PC-3 (cell line): ENCODE results near the gene PRIM2. TPM values are rescaled to one million over a fixed set of nuclear protein-coding genes. Genes with fewer than 3 reads are reported as not detected.
"Not testable (repeated sequence)": the region's sequence is repeated elsewhere in the genome, so short reads cannot be mapped to it uniquely, and the experiment has no call there.

Source experiments
- ATAC-seq: fragments of 200-7000 bp; cut with Tn5 transposase; 2 replicates; pipeline ENCODE4 v1.9.1; 2020; ENCODE audit warnings: mild to moderate bottlenecking, moderate library complexity
- BruUV-seq: library from RNA; stranded (reverse); fragments of 400-500 nt; replicated peaks from 2 replicates; lab custom pipeline; 2021; lab: Mats Ljungman, UMichigan
- CTCF ChIA-PET: fragments of 300-600 bp; sonication (Branson Sonifier 250); formaldehyde crosslinking; loops from one replicate; lab custom pipeline; 2022; ENCODE audit warnings: antibody characterized with exemption; lab: Charles Lee
- POLR2A ChIA-PET: fragments of 300-600 bp; sonication (Branson Sonifier 250); formaldehyde crosslinking; loops from one replicate; lab custom pipeline; 2022; ENCODE audit warnings: antibody characterized with exemption; ENCODE audit not compliant: unreplicated experiment; lab: Charles Lee
- DNase-seq: peaks from one replicate; pipeline ENCODE4 v3.0.0-alpha.2; 2015
- H2AFZ ChIP-seq: fragments of 300-600 bp; sonication (generic); 2 replicates; pipeline ENCODE4 v1.6.0; 2016; ENCODE audit warnings: antibody characterized with exemption, low read length
- H3F3A ChIP-seq: fragments of 300-600 bp; sonication (generic); one replicate; pipeline ENCODE4 v1.6.0; 2017; ENCODE audit warnings: antibody characterized with exemption, low read length, control low read depth, mild to moderate bottlenecking; ENCODE audit not compliant: unreplicated experiment
- H3K27ac ChIP-seq: fragments of 300-600 bp; sonication (generic); 2 replicates; pipeline ENCODE4 v1.5.1; 2016; ENCODE audit warnings: mild to moderate bottlenecking, low read length
- H3K27me3 ChIP-seq: fragments of 300-600 bp; sonication (generic); 2 replicates; pipeline ENCODE4 v1.6.1; 2016; ENCODE audit warnings: low read length, mixed read lengths
- H3K36me3 ChIP-seq: fragments of 300-600 bp; sonication (generic); 2 replicates; pipeline ENCODE4 v1.6.1; 2016; ENCODE audit warnings: low read depth, mixed run types, low read length, mixed read lengths
- H3K4me1 ChIP-seq: fragments of 300-600 bp; sonication (generic); 2 replicates; pipeline ENCODE4 v1.5.1; 2016; ENCODE audit warnings: low read length; ENCODE audit not compliant: insufficient read depth
- H3K4me2 ChIP-seq: fragments of 300-600 bp; sonication (generic); 2 replicates; pipeline ENCODE4 v1.6.0; 2016; ENCODE audit warnings: low read length
- H3K4me3 ChIP-seq: fragments of 300-600 bp; sonication (generic); 2 replicates; pipeline ENCODE4 v1.5.1; 2016; ENCODE audit warnings: mild to moderate bottlenecking, low read length, mixed read lengths
- H3K79me2 ChIP-seq: fragments of 300-600 bp; sonication (generic); 2 replicates; pipeline ENCODE4 v1.6.1; 2017; ENCODE audit warnings: low read length, mixed read lengths
- H3K9ac ChIP-seq: fragments of 300-600 bp; sonication (generic); 2 replicates; pipeline ENCODE4 v1.6.0; 2016; ENCODE audit warnings: mild to moderate bottlenecking, low read length
- H3K9me2 ChIP-seq: fragments of 300-600 bp; sonication (generic); replicated peaks from 2 replicates; pipeline ENCODE4 v1.6.1; 2016; ENCODE audit warnings: mixed run types, low read length, mixed read lengths
- H3K9me3 ChIP-seq: fragments of 300-600 bp; sonication (generic); 2 replicates; pipeline ENCODE4 v1.6.1; 2016; ENCODE audit warnings: low read length, mixed read lengths
- H4K20me1 ChIP-seq: fragments of 300-600 bp; sonication (generic); 2 replicates; pipeline ENCODE4 v1.6.1; 2016; ENCODE audit warnings: low read length, mixed read lengths
- EZH2 ChIP-seq: fragments of 300-600 bp; sonication (generic); IDR thresholded peaks from one replicate; pipeline ENCODE4 v1.6.1; 2017; ENCODE audit warnings: antibody characterized with exemption, mild to moderate bottlenecking, low read length; ENCODE audit not compliant: unreplicated experiment
- EZH2phosphoT487 ChIP-seq: fragments of 300-600 bp; sonication (generic); IDR thresholded peaks from 2 replicates; pipeline ENCODE4 v1.6.1; 2018; ENCODE audit warnings: mild to moderate bottlenecking, antibody characterized with exemption, low read length, borderline replicate concordance
- intact Hi-C: fragments of 100-400 bp; cut with micrococcal nuclease; formaldehyde crosslinking; loops from 2 replicates; pipeline ENCODE4 v1.9.0; 2023
- total RNA-seq: library from RNA; depleted of rRNA; stranded (reverse); fragments of >200 nt; gene quantifications from 2 replicates; pipeline ENCODE4 v1.2.3, GENCODE V29; 2014
- TF ChIP-seq, protein P1 (sequence below): fragments of 300-600 bp; sonication (generic); conservative IDR thresholded peaks from 2 replicates; pipeline ENCODE4 v1.5.1; 2017; ENCODE audit warnings: antibody characterized with exemption, low read depth, mild to moderate bottlenecking, low read length

PRIM2 gene
- total RNA-seq, 1 experiment from 2014 or later: 48.4 TPM

DNA sequence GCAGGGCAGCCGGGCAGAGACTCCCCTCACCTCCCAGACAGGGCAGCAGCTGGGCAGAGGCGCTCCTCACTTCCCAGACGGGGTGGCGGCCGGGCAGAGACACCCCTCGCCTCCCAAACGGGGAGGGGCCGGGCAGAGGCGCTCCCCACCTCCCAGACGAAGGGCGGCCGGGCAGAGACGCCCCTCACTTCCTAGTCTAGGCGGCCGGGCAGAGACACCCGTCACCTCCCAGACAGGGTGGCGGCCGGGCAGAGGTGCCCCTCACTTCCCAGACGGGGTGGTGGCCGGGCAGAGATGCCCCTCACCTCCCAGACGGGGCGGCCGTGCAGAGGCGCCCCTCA lies 6.6 kb upstream of the PRIM2 start:
- no peaks in the 10 kb centered on the region for H3K9me3 ChIP-seq
- no peak overlapping the region for H3K4me2 ChIP-seq
- no peaks in the 10 kb centered on the region for H3K9me2 ChIP-seq
- ChIA-PET POLR2A (no interaction called here), CTCF (no interaction called here)
- H3K36me3 ChIP-seq: no peaks in the 10 kb centered on the region
- intact Hi-C loops: loop anchor here (10.0 kb wide), 1 partner anchor 286 kb away; no protein-coding TSS in a partner anchor
- H3K27me3 ChIP-seq: no peaks in the 10 kb centered on the region
- H3K4me1 ChIP-seq: peaks cover 33% of the 10 kb centered on the region
- BruUV-seq: no TSS peak
- H3K4me3 ChIP-seq: no peak overlapping the region
- no peaks in the 10 kb centered on the region for H3K79me2 ChIP-seq
- DNase-seq (no peak), ATAC-seq (no peak)
- no peak overlapping the region for H3K27ac ChIP-seq
- H3F3A ChIP-seq: no peaks in the 10 kb centered on the region
- TF ChIP-seq, protein P1, sequence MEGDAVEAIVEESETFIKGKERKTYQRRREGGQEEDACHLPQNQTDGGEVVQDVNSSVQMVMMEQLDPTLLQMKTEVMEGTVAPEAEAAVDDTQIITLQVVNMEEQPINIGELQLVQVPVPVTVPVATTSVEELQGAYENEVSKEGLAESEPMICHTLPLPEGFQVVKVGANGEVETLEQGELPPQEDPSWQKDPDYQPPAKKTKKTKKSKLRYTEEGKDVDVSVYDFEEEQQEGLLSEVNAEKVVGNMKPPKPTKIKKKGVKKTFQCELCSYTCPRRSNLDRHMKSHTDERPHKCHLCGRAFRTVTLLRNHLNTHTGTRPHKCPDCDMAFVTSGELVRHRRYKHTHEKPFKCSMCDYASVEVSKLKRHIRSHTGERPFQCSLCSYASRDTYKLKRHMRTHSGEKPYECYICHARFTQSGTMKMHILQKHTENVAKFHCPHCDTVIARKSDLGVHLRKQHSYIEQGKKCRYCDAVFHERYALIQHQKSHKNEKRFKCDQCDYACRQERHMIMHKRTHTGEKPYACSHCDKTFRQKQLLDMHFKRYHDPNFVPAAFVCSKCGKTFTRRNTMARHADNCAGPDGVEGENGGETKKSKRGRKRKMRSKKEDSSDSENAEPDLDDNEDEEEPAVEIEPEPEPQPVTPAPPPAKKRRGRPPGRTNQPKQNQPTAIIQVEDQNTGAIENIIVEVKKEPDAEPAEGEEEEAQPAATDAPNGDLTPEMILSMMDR: no peak
- TF ChIP-seq EZH2phosphoT487 (no peak), EZH2 (no peak)
- H4K20me1 ChIP-seq: no peaks in the 10 kb centered on the region
- no peak overlapping the region for H2AFZ ChIP-seq
- H3K9ac ChIP-seq: no peak overlapping the region

DNA sequence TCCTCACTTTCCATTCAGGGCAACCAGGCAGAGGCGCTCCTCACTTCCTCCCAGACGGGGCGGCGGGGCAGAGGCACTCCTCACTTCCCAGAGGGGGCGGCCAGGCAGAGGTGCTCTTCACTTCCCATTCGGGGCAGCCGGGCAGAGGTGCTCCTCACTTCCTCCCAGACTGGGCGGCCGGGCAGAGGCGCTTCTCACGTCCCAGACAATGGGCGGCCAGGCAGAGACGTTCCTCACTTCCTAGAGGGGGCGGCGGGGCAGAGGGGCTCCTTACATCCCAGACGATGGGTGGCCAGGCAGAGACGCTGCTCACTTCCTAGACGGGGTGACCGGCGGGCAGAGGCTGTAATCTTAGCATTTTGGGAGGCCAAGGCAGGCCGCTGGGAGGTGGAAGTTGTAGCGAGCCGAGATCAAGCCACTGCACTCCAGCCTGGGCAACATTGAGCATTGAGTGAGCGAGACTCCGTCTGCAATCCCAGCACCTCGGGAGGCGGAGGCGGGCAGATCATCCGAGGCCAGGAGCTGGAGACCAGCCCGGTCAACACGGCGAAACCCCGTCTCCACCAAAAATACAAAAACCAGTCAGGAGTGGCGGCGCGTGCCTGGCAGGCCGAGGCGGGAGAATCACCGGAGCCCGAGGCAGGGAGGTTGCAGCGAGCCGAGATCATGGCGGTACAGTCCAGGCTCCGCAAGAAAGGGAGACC lies 6.0 kb upstream of the PRIM2 start:
- H3K27ac ChIP-seq, H3K27me3 ChIP-seq, H4K20me1 ChIP-seq, H3K9me2 ChIP-seq, H3K4me3 ChIP-seq, H3K79me2 ChIP-seq, H3K36me3 ChIP-seq, DNase-seq, H2AFZ ChIP-seq, H3F3A ChIP-seq, CTCF ChIA-PET, ATAC-seq, H3K9ac ChIP-seq, H3K9me3 ChIP-seq, H3K4me2 ChIP-seq, BruUV-seq, POLR2A ChIA-PET: not testable (repeated sequence)
- peaks cover 39% of the 10 kb centered on the region for H3K4me1 ChIP-seq
- intact Hi-C loops: loop anchor here (10.0 kb wide), 1 partner anchor 287 kb away; no protein-coding TSS in a partner anchor

DNA sequence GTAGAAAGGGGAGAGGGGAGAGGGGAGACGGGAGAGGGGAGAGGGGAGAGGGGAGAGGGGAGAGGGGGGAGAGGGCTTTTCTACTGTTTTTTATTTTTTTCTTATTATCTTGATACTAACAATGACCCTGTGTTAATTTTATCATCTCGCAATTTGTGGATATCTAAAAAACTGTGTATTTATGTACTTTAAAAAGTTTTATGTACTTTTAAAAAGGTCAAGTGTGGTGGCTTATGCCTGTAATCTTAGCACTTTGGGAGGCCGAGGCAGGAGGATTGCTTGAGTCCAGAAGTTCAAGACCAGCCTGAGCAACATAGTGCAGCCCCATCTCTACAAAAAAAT lies 5.5 kb upstream of the PRIM2 start:
- no peak for DNase-seq
- H4K20me1 ChIP-seq: no peaks in the 10 kb centered on the region
- H3K4me1 ChIP-seq: peaks cover 39% of the 10 kb centered on the region
- no peaks in the 10 kb centered on the region for H3F3A ChIP-seq
- no TSS peak for BruUV-seq
- TF ChIP-seq, protein P1: no peak
- TF ChIP-seq EZH2phosphoT487 (no peak), EZH2 (no peak)
- intact Hi-C loops: loop anchor here (10.0 kb wide), 1 partner anchor 287 kb away; no protein-coding TSS in a partner anchor
- no peak overlapping the region for H3K4me3 ChIP-seq
- H2AFZ ChIP-seq: no peak overlapping the region
- no peaks in the 10 kb centered on the region for H3K79me2 ChIP-seq
- no peaks in the 10 kb centered on the region for H3K36me3 ChIP-seq
- H3K9me2 ChIP-seq: no peaks in the 10 kb centered on the region
- H3K27ac ChIP-seq: no peak overlapping the region
- CTCF ChIA-PET: no interaction called here
- no peak for ATAC-seq
- no peak overlapping the region for H3K9ac ChIP-seq
- no peaks in the 10 kb centered on the region for H3K27me3 ChIP-seq
- POLR2A ChIA-PET: no interaction called here
- no peaks in the 10 kb centered on the region for H3K9me3 ChIP-seq
- H3K4me2 ChIP-seq: no peak overlapping the region
